ENCODE measurements around the gene DCTD. TPM values are rescaled to one million over a fixed set of nuclear protein-coding genes. Genes with fewer than 3 reads are reported as not detected.

DCTD gene
- total and polyA plus RNA-seq, 10 of the 15 experiments (the other 5 are each of a cell fraction or from before 2014, with no cell fraction given): 37.8 to 137 (median 92.1) TPM

- H3K4me2 ChIP-seq (ENCODE audit: control insufficient read depth, insufficient read depth): no peak overlapping the region
- FAIRE-seq (no peak), ATAC-seq (no peak), DNase-seq (ENCODE audit: low read depth, low spot score) (no peak)
- intact Hi-C loops (cut with micrococcal nuclease; ENCODE audit: unreplicated experiment): no loop called here
- in situ Hi-C loops (cut with MboI): no loop called here
- no peaks in the 10 kb centered on the region for H3K79me2 ChIP-seq (ENCODE audit: control insufficient read depth, insufficient read depth, low read length)
- no TSS peak for BruUV-seq (replicated peaks)
- 62% methylated on average over 12 of the region's 12 CpGs for WGBS (ENCODE audit: insufficient coverage, insufficient replicate concordance, low lambda C conversion rate, missing lambda C conversion rate)
- H3K9me3 ChIP-seq (replicated peaks; ENCODE audit: control insufficient read depth, insufficient read depth, low read length): no peaks in the 10 kb centered on the region
- H3K27me3 ChIP-seq (replicated peaks in 1 of 2; ENCODE audit: control insufficient read depth in 2 of 2, insufficient read depth in 2 of 2, low read length in 1 of 2): no peaks in the 10 kb centered on the region
- no peaks in the 10 kb centered on the region for H4K20me1 ChIP-seq (ENCODE audit: control insufficient read depth, insufficient read depth)
- SMC1A ChIA-PET (ENCODE audit: uncharacterized antibody, unreplicated experiment): no interaction called here
- no peak overlapping the region for H3K4me3 ChIP-seq
- no peak overlapping the region for H3K27ac ChIP-seq (ENCODE audit: control insufficient read depth, insufficient read depth)
- no peak overlapping the region for H3K9ac ChIP-seq (ENCODE audit: control insufficient read depth, insufficient read depth, low read length)
- H3K4me1 ChIP-seq (ENCODE audit: control insufficient read depth, insufficient read depth, low read length): no peaks in the 10 kb centered on the region
- CTCF ChIA-PET: no interaction called here
- POLR2A ChIA-PET: no interaction called here
- H2AFZ ChIP-seq (ENCODE audit: control insufficient read depth, low read depth, low read length): no peak overlapping the region
- TF ChIP-seq PKNOX1 (IDR thresholded peaks at IDR 0.05) (no peak), MTA3 (IDR thresholded peaks at IDR 0.05; ENCODE audit: borderline replicate concordance, low read length) (no peak), RUNX3 (IDR thresholded peaks at IDR 0.05; ENCODE audit: low read length) (no peak), HSF1 (IDR thresholded peaks at IDR 0.05; ENCODE audit: low read depth, low read length) (no peak), ELK1 (IDR thresholded peaks at IDR 0.05; ENCODE audit: low read depth, low read length) (no peak), CEBPZ (IDR thresholded peaks at IDR 0.05; ENCODE audit: low read depth, low read length) (no peak), GABPA (IDR thresholded peaks at IDR 0.05; ENCODE audit: low read depth) (no peak), MTA2 (IDR thresholded peaks at IDR 0.05; ENCODE audit: low read depth) (no peak), YY1 (IDR thresholded peaks at IDR 0.05; ENCODE audit: low read depth, low read length) (no peak), ZNF24 (IDR thresholded peaks at IDR 0.05) (no peak), ZNF207 (IDR thresholded peaks at IDR 0.05; ENCODE audit: borderline replicate concordance) (no peak), NR2C1 (IDR thresholded peaks at IDR 0.05) (no peak)
- TF ChIP-seq, protein P1, sequence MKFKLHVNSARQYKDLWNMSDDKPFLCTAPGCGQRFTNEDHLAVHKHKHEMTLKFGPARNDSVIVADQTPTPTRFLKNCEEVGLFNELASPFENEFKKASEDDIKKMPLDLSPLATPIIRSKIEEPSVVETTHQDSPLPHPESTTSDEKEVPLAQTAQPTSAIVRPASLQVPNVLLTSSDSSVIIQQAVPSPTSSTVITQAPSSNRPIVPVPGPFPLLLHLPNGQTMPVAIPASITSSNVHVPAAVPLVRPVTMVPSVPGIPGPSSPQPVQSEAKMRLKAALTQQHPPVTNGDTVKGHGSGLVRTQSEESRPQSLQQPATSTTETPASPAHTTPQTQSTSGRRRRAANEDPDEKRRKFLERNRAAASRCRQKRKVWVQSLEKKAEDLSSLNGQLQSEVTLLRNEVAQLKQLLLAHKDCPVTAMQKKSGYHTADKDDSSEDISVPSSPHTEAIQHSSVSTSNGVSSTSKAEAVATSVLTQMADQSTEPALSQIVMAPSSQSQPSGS (IDR thresholded peaks at IDR 0.05; ENCODE audit: low read length): no peak
- TF ChIP-seq, protein P2, sequence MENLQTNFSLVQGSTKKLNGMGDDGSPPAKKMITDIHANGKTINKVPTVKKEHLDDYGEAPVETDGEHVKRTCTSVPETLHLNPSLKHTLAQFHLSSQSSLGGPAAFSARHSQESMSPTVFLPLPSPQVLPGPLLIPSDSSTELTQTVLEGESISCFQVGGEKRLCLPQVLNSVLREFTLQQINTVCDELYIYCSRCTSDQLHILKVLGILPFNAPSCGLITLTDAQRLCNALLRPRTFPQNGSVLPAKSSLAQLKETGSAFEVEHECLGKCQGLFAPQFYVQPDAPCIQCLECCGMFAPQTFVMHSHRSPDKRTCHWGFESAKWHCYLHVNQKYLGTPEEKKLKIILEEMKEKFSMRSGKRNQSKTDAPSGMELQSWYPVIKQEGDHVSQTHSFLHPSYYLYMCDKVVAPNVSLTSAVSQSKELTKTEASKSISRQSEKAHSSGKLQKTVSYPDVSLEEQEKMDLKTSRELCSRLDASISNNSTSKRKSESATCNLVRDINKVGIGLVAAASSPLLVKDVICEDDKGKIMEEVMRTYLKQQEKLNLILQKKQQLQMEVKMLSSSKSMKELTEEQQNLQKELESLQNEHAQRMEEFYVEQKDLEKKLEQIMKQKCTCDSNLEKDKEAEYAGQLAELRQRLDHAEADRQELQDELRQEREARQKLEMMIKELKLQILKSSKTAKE (IDR thresholded peaks at IDR 0.05; ENCODE audit: low read depth, poor library complexity, severe bottlenecking): no peak
- no peaks in the 10 kb centered on the region for H3K36me3 ChIP-seq (ENCODE audit: control insufficient read depth in 2 of 2, insufficient read depth in 2 of 2, low read length in 1 of 2)
- RAD21 ChIA-PET (ENCODE audit: unreplicated experiment): no interaction called here
Measured at GRCh38 chr4:182855312-182855711, 61.9 kb downstream of the DCTD start.
